ENCODE data around the gene TMEM171.

GRCh38 chr5:73142035-73142434 is 21.7 kb downstream of the TMEM171 start:
- TF ChIP-seq POLR2A (IDR thresholded peaks at IDR 0.05; ENCODE audit: low read depth, low read length), result no peak
- no peak for TF ChIP-seq CTCF (conservative IDR thresholded peaks at IDR 0.05; ENCODE audit: low read depth, low read length)
- TF ChIP-seq CEBPB (IDR thresholded peaks at IDR 0.05; ENCODE audit: low read depth, low read length), result no peak
- TF ChIP-seq SMC3 (IDR thresholded peaks at IDR 0.05; ENCODE audit: low read depth, low read length), result no peak
- TF ChIP-seq MXI1 (IDR thresholded peaks at IDR 0.05; ENCODE audit: borderline replicate concordance, low read depth, low read length), result no peak
- TF ChIP-seq ELK1 (IDR thresholded peaks at IDR 0.05; ENCODE audit: borderline replicate concordance, low read depth, low read length), result no peak
- no peak for TF ChIP-seq RAD21 (IDR thresholded peaks at IDR 0.05; ENCODE audit: low read length)
- no peak for TF ChIP-seq BHLHE40 (IDR thresholded peaks at IDR 0.05; ENCODE audit: low read depth, low read length)
- no peak for TF ChIP-seq FOS (IDR thresholded peaks at IDR 0.05; ENCODE audit: low read depth, low read length)
- TF ChIP-seq USF2 (IDR thresholded peaks at IDR 0.05; ENCODE audit: low read depth, low read length), result no peak
- no peak for TF ChIP-seq CHD1 (IDR thresholded peaks at IDR 0.05; ENCODE audit: low read depth, low read length)
- no peak for TF ChIP-seq RFX5 (IDR thresholded peaks at IDR 0.05; ENCODE audit: low read depth, low read length)
- no peak for TF ChIP-seq MAFK (IDR thresholded peaks at IDR 0.05; ENCODE audit: low read depth, low read length)
- TF ChIP-seq MAZ (IDR thresholded peaks at IDR 0.05; ENCODE audit: borderline replicate concordance, low read depth, low read length), result no peak
